HUES64 (cell line): Measurements from ENCODE around the gene EDDM3A.
"Not testable (repeated sequence)": the region's sequence is repeated elsewhere in the genome, so short reads cannot be mapped to it uniquely, and the experiment has no call there.

Source experiments
- H3K27ac ChIP-seq: 2 replicates; pipeline ENCODE4 v1.7.0; 2013; ENCODE audit warnings: low read depth, low read length, inconsistent platforms
- H3K27me3 ChIP-seq: 2 replicates; pipeline ENCODE4 v1.6.1; 2013; ENCODE audit warnings: mild to moderate bottlenecking, low read length; ENCODE audit not compliant: insufficient read depth
- H3K36me3 ChIP-seq: 2 replicates; pipeline ENCODE4 v1.6.1; 2013; ENCODE audit warnings: mild to moderate bottlenecking, low read length; ENCODE audit not compliant: insufficient read depth
- H3K4me1 ChIP-seq: 2 replicates; pipeline ENCODE4 v1.6.1; 2013; ENCODE audit warnings: mild to moderate bottlenecking, low read length, moderate library complexity; ENCODE audit not compliant: insufficient read depth
- H3K4me3 ChIP-seq: 2 replicates; pipeline ENCODE4 v1.5.1; 2013; ENCODE audit warnings: mild to moderate bottlenecking, low read length, moderate library complexity
- H3K9ac ChIP-seq: 2 replicates; pipeline ENCODE4 v1.6.1; 2013; ENCODE audit warnings: mild to moderate bottlenecking, low read depth, low read length
- H3K9me3 ChIP-seq: 2 replicates; pipeline ENCODE4 v1.6.1; 2013; ENCODE audit warnings: low read depth, low read length; ENCODE audit not compliant: insufficient read depth
- WGBS: fragments of 150-250, 120-280 bp; methylation state at CpG from one replicate; pipeline ENCODE4 v1.1.7; 2013; ENCODE audit warnings: missing lambda C conversion rate; 5-methylcytosine and 5-hydroxymethylcytosine counted together

EDDM3A gene

GRCh38 chr14:20757965-20758364 is 12.3 kb downstream of the EDDM3A start:
- H3K4me3 ChIP-seq = no peak overlapping the region
- H3K9me3 ChIP-seq = peaks cover 7% of the 10 kb centered on the region; the same call in 1 of the 2 replicates
- no peak overlapping the region for H3K9ac ChIP-seq
- no peaks in the 10 kb centered on the region for H3K27me3 ChIP-seq
- 64% methylated on average over 4 of the region's 4 CpGs for WGBS
- no peak overlapping the region for H3K27ac ChIP-seq
- H3K36me3 ChIP-seq = no peaks in the 10 kb centered on the region
- peaks cover 19% of the 10 kb centered on the region for H3K4me1 ChIP-seq

GRCh38 chr14:20759465-20759864 is 13.8 kb downstream of the EDDM3A start:
- H3K27me3 ChIP-seq = not testable (repeated sequence)
- WGBS = 98% methylated on average over 2 of the region's 5 CpGs
- peaks cover 19% of the 10 kb centered on the region for H3K4me1 ChIP-seq

GRCh38 chr14:20760950-20761349 is 15.3 kb downstream of the EDDM3A start:
- no peaks in the 10 kb centered on the region for H3K27me3 ChIP-seq
- H3K27ac ChIP-seq = no peak overlapping the region
- H3K36me3 ChIP-seq = no peaks in the 10 kb centered on the region
- peaks cover 19% of the 10 kb centered on the region for H3K4me1 ChIP-seq
- no peaks in the 10 kb centered on the region for H3K9me3 ChIP-seq
- H3K4me3 ChIP-seq = no peak overlapping the region
- no peak overlapping the region for H3K9ac ChIP-seq

More at GRCh38 chr14:20759465-20759864, 13.8 kb downstream of the EDDM3A start:
- not testable (repeated sequence) for H3K9me3 ChIP-seq, H3K36me3 ChIP-seq, H3K4me3 ChIP-seq, H3K27ac ChIP-seq, H3K9ac ChIP-seq

- 94% methylated on average over 3 of the region's 3 CpGs for WGBS
- peaks cover 4% of the 10 kb centered on the region; the same call in 1 of the 2 replicates for H3K4me1 ChIP-seq
- no peaks in the 10 kb centered on the region for H3K27me3 ChIP-seq
- H3K27ac ChIP-seq = no peak overlapping the region
- H3K36me3 ChIP-seq = no peaks in the 10 kb centered on the region
- no peaks in the 10 kb centered on the region; the same call in 1 of the 2 replicates for H3K9me3 ChIP-seq
- no peak overlapping the region for H3K9ac ChIP-seq
- H3K4me3 ChIP-seq = no peak overlapping the region
Observed at GRCh38 chr14:20768593-20768892, 22.9 kb downstream of the EDDM3A start.

GRCh38 chr14:20769421-20769820 is 23.7 kb downstream of the EDDM3A start:
- no peaks in the 10 kb centered on the region for H3K36me3 ChIP-seq
- H3K27me3 ChIP-seq = no peaks in the 10 kb centered on the region
- WGBS = 95% methylated on average over 3 of the region's 3 CpGs
- no peaks in the 10 kb centered on the region; the same call in 1 of the 2 replicates for H3K9me3 ChIP-seq
- H3K4me3 ChIP-seq = no peak overlapping the region
- no peak overlapping the region for H3K27ac ChIP-seq
- H3K9ac ChIP-seq = no peak overlapping the region
- H3K4me1 ChIP-seq = peaks cover 12% of the 10 kb centered on the region

GRCh38 chr14:20772650-20773049 is 27.0 kb downstream of the EDDM3A start:
- peaks cover 30% of the 10 kb centered on the region for H3K4me1 ChIP-seq
- no peaks in the 10 kb centered on the region for H3K36me3 ChIP-seq
- no peaks in the 10 kb centered on the region for H3K27me3 ChIP-seq
- H3K4me3 ChIP-seq = no peak overlapping the region
- no peak overlapping the region for H3K9ac ChIP-seq
- 68% methylated on average over 3 of the region's 3 CpGs for WGBS
- peak overlapping the region; percentile 79; the same call in 1 of the 2 replicates for H3K27ac ChIP-seq
- no peaks in the 10 kb centered on the region; the same call in 1 of the 2 replicates for H3K9me3 ChIP-seq

- Histone ChIP-seq H3K4me3 (peak overlapping the region; percentile 26), H3K27me3 (no peaks in the 10 kb centered on the region), H3K9me3 (no peaks in the 10 kb centered on the region; the same call in 1 of the 2 replicates), H3K9ac (no peak overlapping the region), H3K27ac (peak overlapping the region; percentile 57; the same call in 1 of the 2 replicates), H3K36me3 (no peaks in the 10 kb centered on the region), H3K4me1 (peaks cover 30% of the 10 kb centered on the region)
- WGBS = 90% methylated on average over 4 of the region's 5 CpGs
Observed at GRCh38 chr14:20774258-20774824, 28.7 kb downstream of the EDDM3A start.

GRCh38 chr14:20775043-20775442 is 29.4 kb downstream of the EDDM3A start:
- Histone ChIP-seq H3K9ac (no peak overlapping the region), H3K9me3 (no peaks in the 10 kb centered on the region; the same call in 1 of the 2 replicates), H3K4me1 (peaks cover 30% of the 10 kb centered on the region), H3K27ac (peak overlapping the region; percentile 57; the same call in 1 of the 2 replicates), H3K27me3 (no peaks in the 10 kb centered on the region), H3K4me3 (peak overlapping the region; percentile 26), H3K36me3 (no peaks in the 10 kb centered on the region)
- 11% methylated on average over 5 of the region's 6 CpGs for WGBS

GRCh38 chr14:20775901-20776300 is 30.2 kb downstream of the EDDM3A start:
- no peaks in the 10 kb centered on the region for H3K27me3 ChIP-seq
- peak overlapping the region; percentile 0; the same call in 1 of the 2 replicates for H3K27ac ChIP-seq
- WGBS = 92% methylated on average over 1 of the region's 1 CpG
- H3K36me3 ChIP-seq = no peaks in the 10 kb centered on the region
- H3K4me3 ChIP-seq = no peak overlapping the region
- no peaks in the 10 kb centered on the region; the same call in 1 of the 2 replicates for H3K9me3 ChIP-seq
- H3K4me1 ChIP-seq = peaks cover 33% of the 10 kb centered on the region
- H3K9ac ChIP-seq = no peak overlapping the region

- Histone ChIP-seq H3K9ac (peak overlapping the region; percentile 12; the same call in 1 of the 2 replicates), H3K4me1 (peaks cover 23% of the 10 kb centered on the region), H3K9me3 (no peaks in the 10 kb centered on the region), H3K36me3 (no peaks in the 10 kb centered on the region), H3K27ac (peak overlapping the region; percentile 39; the same call in 1 of the 2 replicates), H3K27me3 (no peaks in the 10 kb centered on the region), H3K4me3 (no peak overlapping the region)
- WGBS = 63% methylated on average over 4 of the region's 4 CpGs
Observed at GRCh38 chr14:20781803-20782202, 36.1 kb downstream of the EDDM3A start.

- peak overlapping the region; percentile 39; the same call in 1 of the 2 replicates for H3K27ac ChIP-seq
- H3K9me3 ChIP-seq = no peaks in the 10 kb centered on the region
- peak overlapping the region; percentile 12; the same call in 1 of the 2 replicates for H3K9ac ChIP-seq
- WGBS = 51% methylated on average over 5 of the region's 5 CpGs
- no peaks in the 10 kb centered on the region for H3K36me3 ChIP-seq
- H3K27me3 ChIP-seq = no peaks in the 10 kb centered on the region
- H3K4me1 ChIP-seq = peaks cover 23% of the 10 kb centered on the region
- H3K4me3 ChIP-seq = no peak overlapping the region
Observed at GRCh38 chr14:20782280-20782890, 36.7 kb downstream of the EDDM3A start.
